HUES6 (cell line): Measurements from ENCODE around the gene NUTM1.
"Not testable (repeated sequence)": the region's sequence is repeated elsewhere in the genome, so short reads cannot be mapped to it uniquely, and the experiment has no call there.

Experiments used
- H3K27ac ChIP-seq: 2 replicates; pipeline ENCODE4 v1.7.0; 2013; ENCODE audit warnings: low read depth, mild to moderate bottlenecking, low read length, inconsistent platforms
- H3K27me3 ChIP-seq: 2 replicates; pipeline ENCODE4 v1.6.1; 2013; ENCODE audit warnings: low read length; ENCODE audit not compliant: control insufficient read depth, insufficient read depth
- H3K36me3 ChIP-seq: 2 replicates; pipeline ENCODE4 v1.6.1; 2013; ENCODE audit warnings: low read length; ENCODE audit not compliant: control insufficient read depth, insufficient read depth
- H3K4me1 ChIP-seq: 2 replicates; pipeline ENCODE4 v1.6.1; 2013; ENCODE audit warnings: low read length; ENCODE audit not compliant: control insufficient read depth, insufficient read depth
- H3K4me3 ChIP-seq: 2 replicates; pipeline ENCODE4 v1.5.1; 2013; ENCODE audit warnings: low read depth, low read length
- H3K9ac ChIP-seq: one replicate; pipeline ENCODE4 v1.6.1; 2013; ENCODE audit warnings: mild to moderate bottlenecking, low read length
- H3K9me3 ChIP-seq: 2 replicates; pipeline ENCODE4 v1.6.1; 2013; ENCODE audit warnings: low read depth, low read length; ENCODE audit not compliant: control insufficient read depth, insufficient read depth

NUTM1 gene

DNA sequence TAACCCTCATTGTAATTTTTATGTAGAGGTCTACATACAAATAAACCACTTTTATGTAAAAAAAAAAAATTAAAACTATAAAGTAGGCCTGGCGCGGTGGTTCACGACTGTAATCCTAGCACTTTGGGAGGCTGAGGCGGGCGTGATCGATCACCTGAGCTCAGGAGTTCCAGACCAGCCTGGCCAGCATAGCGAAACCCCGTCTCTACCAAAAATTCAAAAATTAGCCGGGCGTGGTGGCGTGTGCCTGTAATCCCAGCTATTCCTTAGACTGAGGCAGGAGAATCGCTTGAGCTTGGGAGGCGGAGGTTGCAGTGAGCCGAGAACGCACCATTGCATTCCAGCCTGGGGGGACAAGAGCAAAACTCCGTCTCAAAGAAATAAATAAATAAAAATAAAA is 4.8 kb upstream of the NUTM1 start:
- H3K4me1 ChIP-seq: peaks cover 5% of the 10 kb centered on the region; the same call in 1 of the 2 replicates
- H3K27me3 ChIP-seq: peaks cover 6% of the 10 kb centered on the region; the same call in 1 of the 2 replicates
- H3K27ac ChIP-seq: no peak overlapping the region
- peak overlapping the region; percentile 91 for H3K4me3 ChIP-seq
- no peaks in the 10 kb centered on the region for H3K9me3 ChIP-seq
- no peak overlapping the region for H3K9ac ChIP-seq
- peaks cover 14% of the 10 kb centered on the region for H3K36me3 ChIP-seq

DNA sequence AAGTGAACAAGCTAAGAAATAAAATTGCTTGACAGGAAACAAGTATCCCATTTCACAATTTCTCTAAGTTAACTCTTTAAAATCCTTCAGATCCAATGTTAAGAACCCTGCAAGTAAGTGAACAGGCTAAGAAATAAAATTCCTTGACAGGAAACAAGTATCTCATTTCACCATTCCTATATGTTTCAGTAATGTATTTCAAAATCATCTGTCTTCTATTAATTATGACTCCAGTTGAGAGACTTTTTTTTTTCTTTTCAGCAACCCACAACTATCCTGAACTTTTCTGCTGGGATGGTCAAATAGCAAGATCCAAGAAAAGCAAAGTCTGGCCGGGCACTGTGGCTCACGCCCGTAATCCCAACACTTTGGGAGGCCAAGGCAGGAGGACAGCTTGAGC is 3.2 kb upstream of the NUTM1 start:
- Histone ChIP-seq H3K27me3 (peaks cover 6% of the 10 kb centered on the region; the same call in 1 of the 2 replicates), H3K27ac (no peak overlapping the region), H3K4me1 (peaks cover 5% of the 10 kb centered on the region; the same call in 1 of the 2 replicates), H3K9me3 (no peaks in the 10 kb centered on the region), H3K4me3 (no peak overlapping the region), H3K36me3 (peaks cover 14% of the 10 kb centered on the region), H3K9ac (no peak overlapping the region)

DNA sequence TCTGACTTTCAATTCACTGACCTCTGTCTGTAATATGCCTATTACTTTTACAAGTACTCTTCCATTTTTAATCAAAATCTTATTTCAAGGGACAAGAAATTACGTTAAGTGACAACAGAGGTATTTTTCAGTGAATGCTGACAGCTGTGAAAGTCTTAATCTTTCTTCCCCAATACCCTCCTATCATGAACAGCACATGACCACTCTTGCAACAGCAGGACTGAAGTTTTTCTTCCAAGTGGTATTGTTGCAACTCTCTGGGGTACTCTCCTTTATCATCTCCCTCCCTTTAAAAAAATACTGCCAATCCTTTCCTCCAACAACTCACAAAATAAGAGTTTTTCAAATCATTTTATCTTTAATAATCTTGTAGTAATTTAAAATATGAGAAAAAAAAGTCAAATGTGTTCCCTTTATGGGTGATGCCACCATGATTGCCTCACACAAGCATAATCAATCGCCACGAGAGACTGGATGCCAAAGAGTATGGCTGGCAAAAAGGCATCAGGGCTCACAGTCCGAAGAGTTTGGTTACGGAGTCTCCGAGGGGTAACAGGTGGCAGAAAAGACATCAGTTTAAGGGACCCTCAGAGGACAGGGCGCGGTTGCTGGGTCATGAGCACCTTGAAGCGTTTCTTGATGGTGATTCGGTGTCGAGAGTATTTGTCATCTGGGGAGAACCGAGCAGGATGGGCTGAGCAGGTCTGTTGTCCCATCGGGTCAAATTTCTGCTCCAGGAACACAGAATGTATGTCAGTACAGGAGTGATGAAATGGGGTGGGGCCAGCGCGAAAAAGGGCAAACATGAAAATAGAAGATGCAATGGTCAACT is 1.5 kb upstream of the NUTM1 start:
- peaks cover 6% of the 10 kb centered on the region; the same call in 1 of the 2 replicates for H3K27me3 ChIP-seq
- peaks cover 13% of the 10 kb centered on the region for H3K4me1 ChIP-seq
- peak overlapping the region; percentile 80 for H3K4me3 ChIP-seq
- no peak overlapping the region for H3K9ac ChIP-seq
- H3K36me3 ChIP-seq: peaks cover 14% of the 10 kb centered on the region
- no peaks in the 10 kb centered on the region for H3K9me3 ChIP-seq
- no peak overlapping the region for H3K27ac ChIP-seq

DNA sequence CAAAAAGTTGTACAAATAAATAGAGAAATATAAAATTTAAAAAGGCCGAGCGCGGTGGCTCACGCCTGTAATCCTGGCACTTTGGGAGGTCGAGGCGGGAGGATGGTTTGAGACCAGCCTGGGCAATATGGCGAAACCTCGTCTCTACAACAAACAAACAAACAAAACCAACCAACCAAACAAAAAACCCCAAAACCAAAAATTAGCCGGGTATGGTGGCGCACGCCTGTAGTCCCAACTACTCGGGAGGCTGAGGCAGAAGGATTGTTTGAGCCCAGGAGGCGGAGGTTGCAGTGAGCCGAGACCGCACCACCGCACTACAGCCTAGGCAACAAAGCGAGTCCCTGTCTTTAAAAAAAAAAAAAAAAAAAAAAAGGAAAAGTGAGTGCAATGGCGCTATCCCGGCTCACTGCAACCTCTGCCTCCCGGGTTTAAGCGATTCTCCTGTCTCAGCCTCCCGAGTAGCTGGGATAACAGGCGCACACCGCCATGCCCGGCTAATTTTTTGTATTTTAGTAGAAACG is 840 bp upstream of the NUTM1 start:
- Histone ChIP-seq H3K9ac (peak overlapping the region; percentile 90), H3K36me3 (peaks cover 14% of the 10 kb centered on the region)
- not testable (repeated sequence) for H3K27me3 ChIP-seq

DNA sequence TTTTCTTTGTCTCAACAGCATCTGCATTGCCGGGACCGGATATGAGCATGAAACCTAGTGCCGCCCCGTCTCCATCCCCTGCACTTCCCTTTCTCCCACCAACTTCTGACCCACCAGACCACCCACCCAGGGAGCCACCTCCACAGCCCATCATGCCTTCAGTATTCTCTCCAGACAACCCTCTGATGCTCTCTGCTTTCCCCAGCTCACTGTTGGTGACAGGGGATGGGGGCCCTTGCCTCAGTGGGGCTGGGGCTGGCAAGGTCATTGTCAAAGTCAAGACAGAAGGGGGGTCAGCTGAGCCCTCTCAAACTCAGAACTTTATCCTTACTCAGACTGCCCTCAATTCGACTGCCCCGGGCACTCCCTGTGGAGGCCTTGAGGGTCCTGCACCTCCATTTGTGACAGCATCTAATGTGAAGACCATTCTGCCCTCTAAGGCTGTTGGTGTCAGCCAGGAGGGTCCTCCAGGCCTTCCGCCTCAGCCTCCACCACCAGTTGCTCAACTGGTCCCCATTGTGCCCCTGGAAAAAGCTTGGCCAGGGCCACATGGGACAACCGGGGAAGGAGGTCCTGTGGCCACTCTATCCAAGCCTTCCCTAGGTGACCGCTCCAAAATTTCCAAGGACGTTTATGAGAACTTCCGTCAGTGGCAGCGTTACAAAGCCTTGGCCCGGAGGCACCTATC is 5.0 kb downstream of the NUTM1 start:
- Histone ChIP-seq H3K9me3 (no peaks in the 10 kb centered on the region), H3K9ac (no peak overlapping the region), H3K4me1 (peaks cover 8% of the 10 kb centered on the region), H3K4me3 (no peak overlapping the region), H3K36me3 (no peaks in the 10 kb centered on the region), H3K27ac (no peak overlapping the region), H3K27me3 (no peaks in the 10 kb centered on the region)

More for the DNA sequence above, 840 bp upstream of the NUTM1 start:
- Histone ChIP-seq H3K4me3 (peak overlapping the region; percentile 80), H3K27ac (peak overlapping the region; percentile 47; the same call in 1 of the 2 replicates)
- not testable (repeated sequence) for H3K4me1 ChIP-seq, H3K9me3 ChIP-seq

DNA sequence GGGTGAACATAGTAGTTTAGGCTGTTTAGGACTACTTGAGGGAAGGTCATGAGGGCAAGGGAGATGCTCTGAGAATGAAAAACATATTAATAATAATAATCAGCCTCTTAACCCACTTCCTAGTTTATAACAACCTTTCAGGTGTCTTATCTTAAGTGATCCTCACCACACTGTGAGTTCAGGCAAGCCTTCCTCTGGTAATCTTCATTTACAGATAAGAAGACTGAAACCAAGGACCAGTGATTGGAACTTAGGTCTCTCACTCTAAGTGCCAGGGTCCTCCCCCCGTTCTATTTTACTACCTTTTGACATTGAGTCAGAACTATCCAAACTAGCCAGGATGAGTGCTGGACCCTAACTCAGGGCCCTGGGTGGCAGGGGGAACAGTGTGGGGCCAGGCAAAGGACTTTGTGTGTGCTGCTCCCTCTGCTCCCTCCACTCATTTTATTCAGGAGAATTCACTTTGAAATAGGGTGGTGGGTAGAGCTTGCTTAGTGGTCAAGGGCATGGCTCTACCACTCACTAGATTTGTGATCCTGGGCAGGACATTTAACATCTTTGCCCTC is 5.7 kb downstream of the NUTM1 start:
- Histone ChIP-seq H3K4me1 (peaks cover 8% of the 10 kb centered on the region), H3K27me3 (no peaks in the 10 kb centered on the region), H3K36me3 (0 out of 2 replicates have a peak, but pooled peaks cover 2% of the 10 kb centered on the region), H3K9me3 (no peaks in the 10 kb centered on the region), H3K27ac (no peak overlapping the region), H3K4me3 (no peak overlapping the region), H3K9ac (no peak overlapping the region)

DNA sequence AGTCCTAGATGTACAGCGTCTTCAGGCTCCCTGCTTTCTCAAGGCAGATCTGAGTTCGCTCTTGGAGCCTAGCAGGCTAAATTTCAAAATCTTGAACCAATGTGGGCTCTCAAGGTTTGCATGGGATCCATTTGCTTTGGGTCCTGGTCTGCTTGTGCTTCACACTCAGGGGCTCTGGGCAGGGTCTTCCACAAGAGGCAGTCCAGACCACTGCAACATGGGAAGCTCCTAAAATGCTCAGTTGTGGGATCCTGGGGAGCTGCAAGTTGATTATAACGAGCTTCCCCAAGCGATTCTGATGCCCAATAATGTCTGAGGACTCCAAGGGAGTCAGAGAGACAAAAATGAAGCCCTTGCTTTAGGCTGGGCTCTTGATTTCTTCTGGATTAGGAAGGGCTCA is 6.7 kb downstream of the NUTM1 start:
- no peak overlapping the region for H3K27ac ChIP-seq
- H3K9ac ChIP-seq: no peak overlapping the region
- H3K27me3 ChIP-seq: no peaks in the 10 kb centered on the region

DNA sequence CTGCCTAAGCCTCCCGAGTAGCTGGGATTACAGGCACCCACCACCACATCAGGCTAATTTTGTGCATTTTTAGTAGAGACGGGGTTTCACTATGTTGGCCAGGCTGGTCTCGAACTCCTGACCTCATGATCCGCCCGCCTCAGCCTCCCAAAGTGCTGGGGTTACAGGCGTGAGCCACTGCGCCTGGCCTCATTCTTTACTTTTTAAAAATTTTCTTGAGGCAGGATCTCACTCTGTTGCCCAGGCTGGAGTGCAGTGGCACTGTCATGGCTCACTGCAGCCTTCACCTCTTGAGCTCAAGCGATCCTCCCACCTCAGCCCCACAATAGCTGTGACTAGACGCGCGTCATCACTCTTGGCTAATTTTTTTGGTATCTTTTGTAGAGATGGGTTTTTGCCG is 9.9 kb downstream of the NUTM1 start:
- not testable (repeated sequence) for H3K4me3 ChIP-seq, H3K27ac ChIP-seq, H3K9me3 ChIP-seq, H3K27me3 ChIP-seq, H3K9ac ChIP-seq, H3K4me1 ChIP-seq
- H3K36me3 ChIP-seq: peaks cover 41% of the 10 kb centered on the region

More for the DNA sequence above, 6.7 kb downstream of the NUTM1 start:
- Histone ChIP-seq H3K4me3 (no peak overlapping the region), H3K4me1 (peaks cover 8% of the 10 kb centered on the region), H3K36me3 (peaks cover 9% of the 10 kb centered on the region), H3K9me3 (no peaks in the 10 kb centered on the region)

DNA sequence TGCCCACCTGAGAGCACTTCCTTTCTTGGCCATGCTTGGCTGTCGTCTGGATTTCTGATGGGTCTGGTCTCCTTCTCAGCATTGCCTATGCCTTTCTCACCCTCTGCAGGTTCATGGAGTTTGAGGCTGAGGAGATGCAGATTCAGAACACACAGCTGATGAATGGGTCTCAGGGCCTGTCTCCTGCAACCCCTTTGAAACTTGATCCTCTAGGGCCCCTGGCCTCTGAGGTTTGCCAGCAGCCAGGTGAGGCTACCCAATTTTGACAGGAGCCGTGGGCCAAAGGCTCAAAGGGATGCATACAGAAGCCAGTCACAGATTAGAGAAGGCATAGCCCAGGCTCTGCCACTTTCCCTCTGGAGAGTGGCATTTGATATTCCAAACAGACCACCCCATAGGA is 10.5 kb downstream of the NUTM1 start:
- H3K36me3 ChIP-seq: peaks cover 42% of the 10 kb centered on the region
- H3K9ac ChIP-seq: no peak overlapping the region
- no peak overlapping the region for H3K27ac ChIP-seq
- no peaks in the 10 kb centered on the region for H3K4me1 ChIP-seq
- no peak overlapping the region for H3K4me3 ChIP-seq
- H3K9me3 ChIP-seq: no peaks in the 10 kb centered on the region
- no peaks in the 10 kb centered on the region for H3K27me3 ChIP-seq

DNA sequence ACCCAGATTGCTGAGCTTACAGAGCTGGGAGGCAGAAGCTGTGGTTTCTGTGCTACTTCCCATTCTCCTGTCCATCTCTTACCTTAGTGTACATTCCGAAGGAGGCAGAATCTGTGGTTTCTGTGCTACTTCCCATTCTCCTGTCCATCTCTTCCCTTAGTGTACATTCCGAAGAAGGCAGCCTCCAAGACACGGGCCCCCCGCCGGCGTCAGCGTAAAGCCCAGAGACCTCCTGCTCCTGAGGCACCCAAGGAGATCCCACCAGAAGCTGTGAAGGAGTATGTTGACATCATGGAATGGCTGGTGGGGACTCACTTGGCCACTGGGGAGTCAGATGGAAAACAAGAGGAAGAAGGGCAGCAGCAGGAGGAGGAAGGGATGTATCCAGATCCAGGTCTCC is 11.2 kb downstream of the NUTM1 start:
- H3K27ac ChIP-seq: no peak overlapping the region
- no peaks in the 10 kb centered on the region for H3K9me3 ChIP-seq
- no peaks in the 10 kb centered on the region for H3K4me1 ChIP-seq
- H3K36me3 ChIP-seq: peaks cover 46% of the 10 kb centered on the region
- no peaks in the 10 kb centered on the region for H3K27me3 ChIP-seq
- no peak overlapping the region for H3K4me3 ChIP-seq
- H3K9ac ChIP-seq: no peak overlapping the region

DNA sequence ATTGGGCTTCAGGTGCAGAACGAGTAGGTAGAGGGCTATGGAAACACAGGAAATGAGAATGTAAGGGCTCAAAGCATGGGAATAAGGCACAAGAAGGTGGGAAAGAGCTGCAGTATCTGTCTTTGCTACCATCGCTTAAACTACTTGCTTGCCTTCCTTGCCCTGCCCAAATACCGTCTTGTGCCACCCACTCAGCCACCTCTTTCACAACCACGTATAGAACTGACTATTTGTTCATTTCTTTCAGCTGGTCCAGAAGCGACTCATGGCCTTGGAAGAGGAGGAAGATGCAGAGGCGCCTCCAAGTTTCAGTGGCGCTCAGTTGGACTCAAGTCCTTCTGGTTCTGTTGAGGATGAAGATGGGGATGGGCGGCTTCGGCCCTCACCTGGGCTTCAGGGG is 12.1 kb downstream of the NUTM1 start:
- H3K27ac ChIP-seq: no peak overlapping the region
- no peak overlapping the region for H3K9ac ChIP-seq
- no peaks in the 10 kb centered on the region for H3K4me1 ChIP-seq
- H3K36me3 ChIP-seq: peaks cover 55% of the 10 kb centered on the region
- H3K27me3 ChIP-seq: no peaks in the 10 kb centered on the region
- H3K9me3 ChIP-seq: no peaks in the 10 kb centered on the region
- H3K4me3 ChIP-seq: no peak overlapping the region
